Hepatocyte (in vitro differentiated cells): ENCODE measurements around the gene LDLRAD3. TPM values are rescaled to one million over a fixed set of nuclear protein-coding genes. Genes with fewer than 3 reads are reported as not detected.

Experiments used
- DNase-seq: peaks from one replicate; pipeline ENCODE4 v3.0.0-alpha.2; 2016; ENCODE audit warnings: low spot score
- H2AFZ ChIP-seq: fragments of 200-600 bp; sonication (generic); 2 replicates; pipeline ENCODE4 v1.6.0; 2016; ENCODE audit warnings: antibody characterized with exemption, mild to moderate bottlenecking
- H3K27ac ChIP-seq: fragments of 200-600 bp; sonication (generic); 2 replicates; pipeline ENCODE4 v1.5.1; 2016; ENCODE audit warnings: mild to moderate bottlenecking
- H3K27me3 ChIP-seq: fragments of 200-600 bp; sonication (generic); 2 replicates; pipeline ENCODE4 v1.6.1; 2016
- H3K36me3 ChIP-seq: fragments of 200-600 bp; sonication (generic); replicated peaks from 2 replicates; pipeline ENCODE4 v1.5.1; 2016; ENCODE audit warnings: low read depth; ENCODE audit not compliant: insufficient read depth
- H3K4me1 ChIP-seq: fragments of 200-600 bp; sonication (generic); 2 replicates; pipeline ENCODE4 v1.5.1; 2016; ENCODE audit warnings: mild to moderate bottlenecking, moderate library complexity; ENCODE audit not compliant: insufficient read depth
- H3K4me2 ChIP-seq: fragments of 200-600 bp; sonication (generic); 2 replicates; pipeline ENCODE4 v1.6.0; 2016
- H3K4me3 ChIP-seq: fragments of 200-600 bp; sonication (generic); 2 replicates; pipeline ENCODE4 v1.5.1; 2016; ENCODE audit warnings: mild to moderate bottlenecking
- H3K79me2 ChIP-seq: fragments of 200-600 bp; sonication (generic); 2 replicates; pipeline ENCODE4 v1.6.0; 2017; ENCODE audit warnings: mild to moderate bottlenecking
- H3K9me2 ChIP-seq: fragments of 200-600 bp; sonication (generic); replicated peaks from 2 replicates; pipeline ENCODE4 v1.6.0; 2017; ENCODE audit warnings: mild to moderate bottlenecking; ENCODE audit not compliant: insufficient read depth
- H3K9me3 ChIP-seq: fragments of 200-600 bp; sonication (generic); 2 replicates; pipeline ENCODE4 v1.5.1; 2016; ENCODE audit warnings: low read depth, mild to moderate bottlenecking
- H4K20me1 ChIP-seq: fragments of 200-600 bp; sonication (generic); 2 replicates; pipeline ENCODE4 v1.6.0; 2016; ENCODE audit warnings: mild to moderate bottlenecking; ENCODE audit not compliant: insufficient read depth, poor library complexity, severe bottlenecking
- CTCF ChIP-seq: fragments of 200-600 bp; sonication (generic); IDR thresholded peaks from 2 replicates; pipeline ENCODE4 v1.5.1; 2016; ENCODE audit warnings: antibody characterized with exemption, mild to moderate bottlenecking; ENCODE audit not compliant: poor library complexity
- EZH2 ChIP-seq: fragments of 200-600 bp; sonication (generic); IDR thresholded peaks from 2 replicates; pipeline ENCODE4 v1.6.1; 2016; ENCODE audit warnings: antibody characterized with exemption, mild to moderate bottlenecking, borderline replicate concordance
- EZH2phosphoT487 ChIP-seq: fragments of 200-600 bp; sonication (generic); IDR thresholded peaks from one replicate; pipeline ENCODE4 v1.6.1; 2018; ENCODE audit warnings: antibody characterized with exemption, mild to moderate bottlenecking, low read depth, moderate library complexity; ENCODE audit not compliant: unreplicated experiment, severe bottlenecking
- WGBS: methylation state at CpG from one replicate; pipeline ENCODE4 v1.1.6; 2016; ENCODE audit warnings: low lambda C conversion rate; ENCODE audit errors: missing lambda C conversion rate; 5-methylcytosine and 5-hydroxymethylcytosine counted together
- polyA plus RNA-seq: library from polyadenylated mRNA; unstranded; fragments of >200 nt; fragmentation: Nextera tagmentation; extraction: Ambion mirVana; gene quantifications from 2 replicates; pipeline ENCODE4 v1.2.1, GENCODE V29; 2016
- total RNA-seq: library from RNA; depleted of rRNA; stranded (reverse); fragments of >200 nt; gene quantifications from 2 replicates; pipeline ENCODE4 v1.2.3, GENCODE V29; 2014

LDLRAD3 gene
- total and polyA plus RNA-seq, 2 experiments from 2014 or later: 12.2 TPM

GRCh38 chr11:36235750-36236149 lies 291.9 kb downstream of the LDLRAD3 start:
- Histone ChIP-seq H3K36me3 (no peaks in the 10 kb centered on the region), H3K4me2 (no peak overlapping the region), H4K20me1 (no peaks in the 10 kb centered on the region), H3K9me2 (no peaks in the 10 kb centered on the region), H3K79me2 (no peaks in the 10 kb centered on the region), H3K4me3 (no peak overlapping the region), H3K27me3 (no peaks in the 10 kb centered on the region), H3K27ac (no peak overlapping the region), H3K4me1 (peaks cover 7% of the 10 kb centered on the region), H2AFZ (no peak overlapping the region), H3K9me3 (no peaks in the 10 kb centered on the region)
- peak; percentile 30 for DNase-seq
- 66% methylated on average over 3 of the region's 3 CpGs for WGBS
- TF ChIP-seq EZH2 (no peak), EZH2phosphoT487 (no peak), CTCF (no peak)

GRCh38 chr11:36237391-36237790 lies 293.5 kb downstream of the LDLRAD3 start:
- Histone ChIP-seq H3K4me2 (no peak overlapping the region), H3K4me3 (no peak overlapping the region), H3K9me2 (no peaks in the 10 kb centered on the region), H3K27me3 (no peaks in the 10 kb centered on the region), H3K36me3 (no peaks in the 10 kb centered on the region), H3K9me3 (no peaks in the 10 kb centered on the region), H3K79me2 (no peaks in the 10 kb centered on the region), H3K27ac (no peak overlapping the region), H4K20me1 (no peaks in the 10 kb centered on the region), H2AFZ (no peak overlapping the region), H3K4me1 (no peaks in the 10 kb centered on the region)
- no peak for DNase-seq
- no peak for TF ChIP-seq EZH2
- no peak for TF ChIP-seq CTCF
- TF ChIP-seq EZH2phosphoT487: no peak

GRCh38 chr11:36238036-36238631 lies 294.3 kb downstream of the LDLRAD3 start:
- H3K27me3 ChIP-seq: no peaks in the 10 kb centered on the region
- H3K9me3 ChIP-seq: no peaks in the 10 kb centered on the region
- no peaks in the 10 kb centered on the region for H3K9me2 ChIP-seq
- no peak overlapping the region for H3K27ac ChIP-seq
- no peaks in the 10 kb centered on the region for H4K20me1 ChIP-seq
- no peaks in the 10 kb centered on the region for H3K79me2 ChIP-seq
- H3K4me3 ChIP-seq: no peak overlapping the region
- no peaks in the 10 kb centered on the region for H3K36me3 ChIP-seq
- H2AFZ ChIP-seq: no peak overlapping the region
- TF ChIP-seq CTCF (no peak), EZH2 (no peak)
- no peaks in the 10 kb centered on the region for H3K4me1 ChIP-seq
- DNase-seq: no peak
- no peak overlapping the region for H3K4me2 ChIP-seq

- Histone ChIP-seq H3K9me2 (no peaks in the 10 kb centered on the region), H3K4me1 (no peaks in the 10 kb centered on the region)
- DNase-seq: no peak
Measured at GRCh38 chr11:36238881-36239280, 295.0 kb downstream of the LDLRAD3 start.

More at GRCh38 chr11:36238881-36239280, 295.0 kb downstream of the LDLRAD3 start:
- no peaks in the 10 kb centered on the region for H3K27me3 ChIP-seq
- no peak overlapping the region for H3K27ac ChIP-seq
- H3K4me3 ChIP-seq: no peak overlapping the region
- no peak for TF ChIP-seq EZH2
- no peak for TF ChIP-seq EZH2phosphoT487
- no peak for TF ChIP-seq CTCF
- H3K9me3 ChIP-seq: no peaks in the 10 kb centered on the region
- H3K4me2 ChIP-seq: no peak overlapping the region
- no peak overlapping the region for H2AFZ ChIP-seq
- 89% methylated on average over 1 of the region's 1 CpG for WGBS
- H4K20me1 ChIP-seq: no peaks in the 10 kb centered on the region
- H3K79me2 ChIP-seq: no peaks in the 10 kb centered on the region
- no peaks in the 10 kb centered on the region for H3K36me3 ChIP-seq
